Calu3 (cell line): Measurements from ENCODE around the gene SETMAR. TPM values are rescaled to one million over a fixed set of nuclear protein-coding genes. Genes with fewer than 3 reads are reported as not detected.

ENCODE experiments used
- BruUV-seq: library from RNA; stranded (reverse); fragments of 400-500 nt; replicated peaks from 2 replicates; lab custom pipeline; 2021; lab: Mats Ljungman, UMichigan
- CTCF ChIA-PET: fragments of 300-600 bp; sonication (Branson Sonifier 250); formaldehyde crosslinking; loops from one replicate; lab custom pipeline; 2022; ENCODE audit warnings: antibody characterized with exemption; lab: Charles Lee
- DNase-seq: peaks from one replicate; pipeline ENCODE4 v3.0.0; 2022
- H3K27ac Mint-ChIP-seq: one replicate; pipeline ENCODE4 v1.8.0; 2022; ENCODE audit warnings: mixed read lengths; ENCODE audit not compliant: unreplicated experiment
- H3K27me3 Mint-ChIP-seq: one replicate; pipeline ENCODE4 v1.8.0; 2022; ENCODE audit warnings: mixed read lengths; ENCODE audit not compliant: unreplicated experiment
- H3K36me3 Mint-ChIP-seq: one replicate; pipeline ENCODE4 v1.8.0; 2022; ENCODE audit warnings: mild to moderate bottlenecking, moderate library complexity, mixed read lengths; ENCODE audit not compliant: insufficient read depth, unreplicated experiment
- H3K4me1 Mint-ChIP-seq: one replicate; pipeline ENCODE4 v1.8.0; 2022; ENCODE audit warnings: mild to moderate bottlenecking, low read depth, mixed read lengths; ENCODE audit not compliant: unreplicated experiment
- H3K4me3 Mint-ChIP-seq: one replicate; pipeline ENCODE4 v1.8.0; 2022; ENCODE audit warnings: mild to moderate bottlenecking, low read depth, moderate library complexity, mixed read lengths; ENCODE audit not compliant: unreplicated experiment
- H3K9me3 Mint-ChIP-seq: one replicate; pipeline ENCODE4 v1.8.0; 2022; ENCODE audit warnings: low read depth, mixed read lengths; ENCODE audit not compliant: unreplicated experiment
- CTCF ChIP-seq: fragments of 200-600 bp; IDR thresholded peaks from one replicate; pipeline ENCODE4 v1.8.0; 2022; ENCODE audit warnings: antibody characterized with exemption; ENCODE audit not compliant: unreplicated experiment
- intact Hi-C: fragments of 100-400 bp; cut with micrococcal nuclease; formaldehyde crosslinking; loops from one replicate; pipeline ENCODE4 v1.10.0; 2022; ENCODE audit not compliant: unreplicated experiment
- total RNA-seq: library from RNA; stranded (reverse); gene quantifications from 2 replicates; pipeline ENCODE4 v1.2.3, GENCODE V29; 2022

Gene SETMAR
- total RNA-seq, 1 experiment from 2014 or later = 7.8 TPM

GRCh38 chr3:4313606-4314293, 10.6 kb downstream of the SETMAR start:
- no peak overlapping the region for H3K27ac Mint-ChIP-seq
- no peak for TF ChIP-seq CTCF
- H3K27me3 Mint-ChIP-seq = no peaks in the 10 kb centered on the region
- no peaks in the 10 kb centered on the region for H3K4me1 Mint-ChIP-seq
- H3K4me3 Mint-ChIP-seq = no peak overlapping the region
- no TSS peak for BruUV-seq
- H3K36me3 Mint-ChIP-seq = no peaks in the 10 kb centered on the region
- CTCF ChIA-PET = no interaction called here
- no peaks in the 10 kb centered on the region for H3K9me3 Mint-ChIP-seq
- no peak for DNase-seq
- intact Hi-C loops = no loop called here

GRCh38 chr3:4314688-4315087, 11.5 kb downstream of the SETMAR start:
- TF ChIP-seq CTCF = no peak
- DNase-seq = no peak
- BruUV-seq = no TSS peak
- Mint-ChIP-seq H3K9me3 (no peaks in the 10 kb centered on the region), H3K27me3 (no peaks in the 10 kb centered on the region), H3K27ac (no peak overlapping the region), H3K4me3 (no peak overlapping the region), H3K36me3 (no peaks in the 10 kb centered on the region), H3K4me1 (no peaks in the 10 kb centered on the region)
- intact Hi-C loops = no loop called here
- CTCF ChIA-PET = no interaction called here

GRCh38 chr3:4320096-4320911, 17.1 kb downstream of the SETMAR start:
- CTCF ChIA-PET = no interaction called here
- no peak for TF ChIP-seq CTCF
- Mint-ChIP-seq H3K4me1 (no peaks in the 10 kb centered on the region), H3K9me3 (no peaks in the 10 kb centered on the region), H3K4me3 (no peak overlapping the region), H3K27me3 (no peaks in the 10 kb centered on the region), H3K27ac (no peak overlapping the region), H3K36me3 (no peaks in the 10 kb centered on the region)
- intact Hi-C loops = no loop called here
- no peak for DNase-seq
- BruUV-seq = no TSS peak

GRCh38 chr3:4321732-4322131, 18.6 kb downstream of the SETMAR start:
- intact Hi-C loops = no loop called here
- no TSS peak for BruUV-seq
- H3K27me3 Mint-ChIP-seq = no peaks in the 10 kb centered on the region
- no peaks in the 10 kb centered on the region for H3K4me1 Mint-ChIP-seq
- no peak overlapping the region for H3K27ac Mint-ChIP-seq
- H3K4me3 Mint-ChIP-seq = no peak overlapping the region
- no peak for TF ChIP-seq CTCF
- CTCF ChIA-PET = no interaction called here
- DNase-seq = no peak
- no peaks in the 10 kb centered on the region for H3K9me3 Mint-ChIP-seq
- no peaks in the 10 kb centered on the region for H3K36me3 Mint-ChIP-seq
